Stimulated activated naive CD8-positive, alpha-beta T cell treated with anti-CD3 and anti-CD28 coated beads, Interleukin-15, amount 100 ng/mL, for 72 hours (primary cell): ENCODE results near the gene GLP1R.
"Not testable (repeated sequence)": the region's sequence is repeated elsewhere in the genome, so short reads cannot be mapped to it uniquely, and the experiment has no call there.

Experiments used
- ATAC-seq: fragments of 150-1000 bp; cut with Tn5 transposase; 2 replicates; pipeline ENCODE4 v1.10.0; 2021; ENCODE audit warnings: mild to moderate bottlenecking, moderate library complexity
- DNase-seq, 2 donors: peaks; one replicate each; pipeline ENCODE4 v3.0.0; 2021 to 2022
- H3K27ac Mint-ChIP-seq, 2 donors: one replicate each; pipeline ENCODE4 v1.8.0; 2022; ENCODE audit warnings: mild to moderate bottlenecking in 2 of 2, mixed read lengths in 2 of 2, moderate library complexity in 2 of 2
- H3K27me3 Mint-ChIP-seq: one replicate; pipeline ENCODE4 v1.8.0; 2022; ENCODE audit warnings: mixed read lengths
- H3K4me1 Mint-ChIP-seq: one replicate; pipeline ENCODE4 v1.8.0; 2022; ENCODE audit warnings: mild to moderate bottlenecking, mixed read lengths
- H3K4me3 Mint-ChIP-seq, 2 donors: one replicate each; pipeline ENCODE4 v1.8.0; 2022; ENCODE audit warnings: mild to moderate bottlenecking in 2 of 2, mixed read lengths in 2 of 2, moderate library complexity in 1 of 2
- H3K9me3 Mint-ChIP-seq, 2 donors: one replicate each; pipeline ENCODE4 v1.8.0; 2022; ENCODE audit warnings: mixed read lengths in 2 of 2

GLP1R gene

GRCh38 chr6:39107641-39108040 is 59.1 kb downstream of the GLP1R start:
- ATAC-seq (no peak), DNase-seq (no peak)
- no peak overlapping the region for H3K27ac Mint-ChIP-seq
- H3K4me3 Mint-ChIP-seq = no peak overlapping the region
- no peaks in the 10 kb centered on the region for H3K9me3 Mint-ChIP-seq
- H3K4me1 Mint-ChIP-seq = peaks cover 59% of the 10 kb centered on the region
- H3K27me3 Mint-ChIP-seq = no peaks in the 10 kb centered on the region

GRCh38 chr6:39108041-39108839 is 59.7 kb downstream of the GLP1R start:
- no peak for DNase-seq

GRCh38 chr6:39111280-39111679 is 62.7 kb downstream of the GLP1R start:
- Mint-ChIP-seq H3K27ac (peak overlapping the region; percentile 75 to 95), H3K4me3 (peak overlapping the region; percentile 64 to 89), H3K27me3 (no peaks in the 10 kb centered on the region), H3K9me3 (no peaks in the 10 kb centered on the region), H3K4me1 (peaks cover 66% of the 10 kb centered on the region)
- ATAC-seq (no peak), DNase-seq (no peak)

More at GRCh38 chr6:39108041-39108839, 59.7 kb downstream of the GLP1R start:
- Mint-ChIP-seq H3K9me3 (no peaks in the 10 kb centered on the region), H3K4me1 (peaks cover 56% of the 10 kb centered on the region), H3K4me3 (no peak overlapping the region), H3K27ac (no peak overlapping the region), H3K27me3 (no peaks in the 10 kb centered on the region)
- no peak for ATAC-seq

- H3K27me3 Mint-ChIP-seq = no peaks in the 10 kb centered on the region
- peaks cover 51% of the 10 kb centered on the region for H3K4me1 Mint-ChIP-seq
- H3K4me3 Mint-ChIP-seq = peak overlapping the region; percentile 87 to 96
- no peak for ATAC-seq
- peaks cover 0 to 4% of the 10 kb centered on the region in 2 donors for H3K9me3 Mint-ChIP-seq
- peak overlapping the region; percentile 97 to 98 for H3K27ac Mint-ChIP-seq
- DNase-seq = no peak
These were observed 65.2 kb downstream of the GLP1R start for GRCh38 chr6:39113788-39114187.

- H3K4me1 Mint-ChIP-seq = peaks cover 46% of the 10 kb centered on the region
- H3K27me3 Mint-ChIP-seq = no peaks in the 10 kb centered on the region
- peak overlapping the region; percentile 97 to 98 for H3K27ac Mint-ChIP-seq
- DNase-seq (no peak), ATAC-seq (peak; percentile 27)
- H3K4me3 Mint-ChIP-seq = peak overlapping the region; percentile 87 to 96
- H3K9me3 Mint-ChIP-seq = peaks cover 0 to 4% of the 10 kb centered on the region in 2 donors
These were observed 65.8 kb downstream of the GLP1R start for GRCh38 chr6:39114388-39114703.

- Mint-ChIP-seq H3K9me3 (peaks cover 0 to 4% of the 10 kb centered on the region in 2 donors), H3K4me3 (peak within 1 kb of the TSS; percentile 87 to 96), H3K27me3 (no peaks in the 10 kb centered on the region), H3K27ac (peak within 1 kb of the TSS; percentile 97 to 98), H3K4me1 (peaks cover 46% of the 10 kb centered on the region)
- DNase-seq (peak; percentile 95 to 96), ATAC-seq (peak; percentile 93)
These were observed 66.4 kb downstream of the GLP1R start, which contains the start of gene SAYSD1 for GRCh38 chr6:39114704-39115599. Gene SAYSD1, minus strand, starts transcription at chr6:39115186. Its CDS starts 97 bp downstream, at chr6:39115089.

- DNase-seq (no peak), ATAC-seq (no peak)
- H3K27me3 Mint-ChIP-seq = no peaks in the 10 kb centered on the region
- peaks cover 0 to 4% of the 10 kb centered on the region in 2 donors for H3K9me3 Mint-ChIP-seq
- H3K4me3 Mint-ChIP-seq = no peak overlapping the region
- no peak overlapping the region for H3K27ac Mint-ChIP-seq
- peaks cover 12% of the 10 kb centered on the region for H3K4me1 Mint-ChIP-seq
These were observed 70.3 kb downstream of the GLP1R start for GRCh38 chr6:39118921-39119320.

GRCh38 chr6:39124114-39124513 is 75.5 kb downstream of the GLP1R start:
- ATAC-seq (no peak), DNase-seq (no peak)
- H3K4me1 Mint-ChIP-seq = no peaks in the 10 kb centered on the region
- H3K27me3 Mint-ChIP-seq = peaks cover 7% of the 10 kb centered on the region
- no peak overlapping the region for H3K4me3 Mint-ChIP-seq
- peaks cover 0 to 11% of the 10 kb centered on the region in 2 donors for H3K9me3 Mint-ChIP-seq
- no peak overlapping the region for H3K27ac Mint-ChIP-seq

GRCh38 chr6:39128106-39128505 is 79.5 kb downstream of the GLP1R start:
- Mint-ChIP-seq H3K4me1 (no peaks in the 10 kb centered on the region), H3K27ac (no peak overlapping the region), H3K4me3 (no peak overlapping the region), H3K9me3 (peaks cover 0 to 11% of the 10 kb centered on the region in 2 donors), H3K27me3 (peaks cover 7% of the 10 kb centered on the region)
- ATAC-seq (no peak), DNase-seq (no peak)

- H3K27me3 Mint-ChIP-seq = peaks cover 7% of the 10 kb centered on the region
- ATAC-seq (no peak), DNase-seq (no peak)
- H3K27ac Mint-ChIP-seq = no peak overlapping the region
- no peak overlapping the region for H3K4me3 Mint-ChIP-seq
- peaks cover 0 to 11% of the 10 kb centered on the region in 2 donors for H3K9me3 Mint-ChIP-seq
- no peaks in the 10 kb centered on the region for H3K4me1 Mint-ChIP-seq
These were observed 80.3 kb downstream of the GLP1R start for GRCh38 chr6:39128832-39129231.

- DNase-seq (no peak), ATAC-seq (no peak)
- Mint-ChIP-seq H3K4me3 (no peak overlapping the region), H3K27me3 (peaks cover 4% of the 10 kb centered on the region), H3K9me3 (peaks cover 0 to 11% of the 10 kb centered on the region in 2 donors), H3K27ac (no peak overlapping the region), H3K4me1 (no peaks in the 10 kb centered on the region)
These were observed 82.1 kb downstream of the GLP1R start for GRCh38 chr6:39130691-39131090.

GRCh38 chr6:39134761-39135160 is 86.2 kb downstream of the GLP1R start:
- not testable (repeated sequence) for ATAC-seq, H3K4me3 Mint-ChIP-seq, H3K27ac Mint-ChIP-seq, H3K27me3 Mint-ChIP-seq, H3K4me1 Mint-ChIP-seq, H3K9me3 Mint-ChIP-seq, DNase-seq

- ATAC-seq, H3K9me3 Mint-ChIP-seq, H3K27ac Mint-ChIP-seq, H3K4me3 Mint-ChIP-seq, DNase-seq, H3K4me1 Mint-ChIP-seq: not testable (repeated sequence)
- peaks cover 16% of the 10 kb centered on the region for H3K27me3 Mint-ChIP-seq
These were observed 87.6 kb downstream of the GLP1R start for GRCh38 chr6:39136207-39136606.

- DNase-seq = peak in 1 of 2 donors; percentile 24
- Mint-ChIP-seq H3K4me3 (no peak overlapping the region), H3K27ac (no peak overlapping the region), H3K4me1 (no peaks in the 10 kb centered on the region), H3K27me3 (peaks cover 17% of the 10 kb centered on the region), H3K9me3 (peaks cover 0 to 5% of the 10 kb centered on the region in 2 donors)
- no peak for ATAC-seq
These were observed 88.7 kb downstream of the GLP1R start for GRCh38 chr6:39137245-39137644.
